H1 (cell line): ENCODE results near the gene PKP3. TPM values are rescaled to one million over a fixed set of nuclear protein-coding genes. Genes with fewer than 3 reads are reported as not detected.

Experiments used
- CTCF ChIA-PET: fragments of 300-600 bp; sonication (Branson Sonifier 250); formaldehyde crosslinking; loops from one replicate; lab custom pipeline; 2021; ENCODE audit not compliant: partially characterized antibody; lab: Charles Lee
- POLR2A ChIA-PET: fragments of 300-600 bp; sonication (Branson Sonifier 250); formaldehyde crosslinking; loops from one replicate; lab custom pipeline; 2021; ENCODE audit warnings: inconsistent platforms; ENCODE audit not compliant: partially characterized antibody; lab: Charles Lee
- DNase-seq, 2 experiments: peaks; one replicate each; pipeline versions ENCODE4 v3.0.0 to v3.0.0-alpha.2; 2010 to 2022; ENCODE audit warnings: low spot score in 2 of 2, low read depth in 1 of 2, mixed read lengths in 1 of 2
- FAIRE-seq: peaks from 2 replicates; lab custom pipeline; 2011; peaks lifted over from hg19 to GRCh38; lab: Jason Lieb, UNC
- H2AFZ ChIP-seq: 2 replicates; pipeline ENCODE4 v1.8.1; 2012; ENCODE audit warnings: low read length, inconsistent platforms
- H2AK5ac ChIP-seq: 2 replicates; pipeline ENCODE4 v1.6.1; 2013; ENCODE audit warnings: low read depth, low read length
- H2BK120ac ChIP-seq: replicated peaks from 2 replicates; pipeline ENCODE3; 2013; ENCODE audit warnings: low read depth, low read length, inconsistent platforms
- H2BK12ac ChIP-seq: 2 replicates; pipeline ENCODE4 v1.6.1; 2013; ENCODE audit warnings: low read depth, low read length
- H2BK15ac ChIP-seq: 2 replicates; pipeline ENCODE4 v1.6.1; 2013; ENCODE audit warnings: low read length
- H2BK20ac ChIP-seq: 2 replicates; pipeline ENCODE4 v1.6.1; 2013; ENCODE audit warnings: low read length
- H2BK5ac ChIP-seq: 2 replicates; pipeline ENCODE4 v1.6.1; 2013; ENCODE audit warnings: low read depth, low read length
- H3K14ac ChIP-seq: 2 replicates; pipeline ENCODE4 v1.6.1; 2013; ENCODE audit warnings: inconsistent platforms; ENCODE audit not compliant: insufficient read length
- H3K18ac ChIP-seq: 2 replicates; pipeline ENCODE4 v1.6.1; 2013; ENCODE audit warnings: low read length; ENCODE audit errors: extremely low read depth
- H3K23ac ChIP-seq: 2 replicates; pipeline ENCODE4 v1.6.1; 2013; ENCODE audit warnings: inconsistent platforms; ENCODE audit not compliant: insufficient read length
- H3K23me2 ChIP-seq: 2 replicates; pipeline ENCODE4 v1.6.1; 2013; ENCODE audit warnings: low read depth, low read length
- H3K27ac ChIP-seq: 2 replicates; pipeline ENCODE4 v1.6.1; 2011; ENCODE audit warnings: low read depth, low read length, inconsistent platforms
- H3K27me3 ChIP-seq, 4 experiments: replicated peaks in 1 of 4; 1 replicate in 1 of 4; 2 replicates in 3 of 4; pipeline versions ENCODE4 v1.6.1 to v1.8.1; 2011 to 2013; ENCODE audit warnings: low read length in 3 of 4, mild to moderate bottlenecking in 3 of 4, inconsistent platforms in 2 of 4, mixed read lengths in 2 of 4, moderate library complexity in 1 of 4; ENCODE audit not compliant: control insufficient read depth in 3 of 4, insufficient read depth in 3 of 4; ENCODE audit errors: extremely low read depth in 1 of 4
- H3K36me3 ChIP-seq, 4 experiments: 2 replicates each; pipeline versions ENCODE4 v1.6.1 to v1.8.1; 2011 to 2013; ENCODE audit warnings: mild to moderate bottlenecking in 4 of 4, low read length in 3 of 4, moderate library complexity in 2 of 4, control low read depth in 1 of 4, inconsistent platforms in 1 of 4; ENCODE audit not compliant: insufficient read depth in 4 of 4, control insufficient read depth in 2 of 4
- H3K4ac ChIP-seq: replicated peaks from 2 replicates; pipeline ENCODE3; 2013; ENCODE audit warnings: low read length, low read depth, mixed read lengths, inconsistent platforms; ENCODE audit not compliant: insufficient read length
- H3K4me1 ChIP-seq, 4 experiments: replicated peaks in 1 of 4; 1 replicate in 1 of 4; 2 replicates in 3 of 4; pipeline versions ENCODE4 v1.6.1 to v1.8.1; 2011 to 2013; ENCODE audit warnings: low read length in 3 of 4, inconsistent platforms in 2 of 4, mixed read lengths in 1 of 4; ENCODE audit not compliant: insufficient read depth in 4 of 4, control insufficient read depth in 3 of 4
- H3K4me2 ChIP-seq, 2 experiments: 2 replicates each; pipeline versions ENCODE4 v1.6.1 to v1.8.1; 2011 to 2013; ENCODE audit warnings: low read depth in 2 of 2, low read length in 2 of 2, control low read depth in 1 of 2, inconsistent platforms in 1 of 2, mild to moderate bottlenecking in 1 of 2; ENCODE audit not compliant: insufficient read depth in 1 of 2
- H3K4me3 ChIP-seq, 4 experiments: fragments of 200-600, 300-600 bp in 1 of 4; sonication (generic), shearing (Covaris generic), sonication (Bioruptor Twin) in 1 of 4; 2 replicates each; pipeline versions ENCODE4 v1.5.1 to v1.8.1; 2011 to 2016; ENCODE audit warnings: low read length in 4 of 4, low read depth in 3 of 4, control low read depth in 2 of 4, inconsistent platforms in 2 of 4, mild to moderate bottlenecking in 2 of 4, mixed read lengths in 1 of 4, moderate library complexity in 1 of 4; ENCODE audit not compliant: insufficient read depth in 2 of 4; ENCODE audit errors: extremely low read depth in 1 of 4
- H3K56ac ChIP-seq: replicated peaks from 2 replicates; pipeline ENCODE3; 2013; ENCODE audit warnings: low read depth, mild to moderate bottlenecking, mixed read lengths, low read length, inconsistent platforms; ENCODE audit not compliant: insufficient read length
- H3K79me1 ChIP-seq: 2 replicates; pipeline ENCODE4 v1.6.1; 2013; ENCODE audit warnings: low read depth, low read length, control low read depth
- H3K79me2 ChIP-seq, 2 experiments: 2 replicates each; pipeline versions ENCODE4 v1.6.1 to v1.8.1; 2012 to 2013; ENCODE audit warnings: low read length in 2 of 2, mild to moderate bottlenecking in 2 of 2, inconsistent platforms in 1 of 2; ENCODE audit not compliant: insufficient read depth in 2 of 2, control insufficient read depth in 1 of 2
- H3K9ac ChIP-seq, 4 experiments: replicated peaks in 1 of 4; 1 replicate in 1 of 4; 2 replicates in 3 of 4; pipeline versions ENCODE4 v1.6.1 to v1.8.1; 2011 to 2013; ENCODE audit warnings: low read depth in 3 of 4, low read length in 3 of 4, control low read depth in 2 of 4, mild to moderate bottlenecking in 2 of 4, moderate library complexity in 2 of 4, inconsistent platforms in 1 of 4; ENCODE audit errors: extremely low read depth in 1 of 4
- H3K9me3 ChIP-seq, 2 experiments: 2 replicates each; pipeline versions ENCODE4 v1.6.1 to v1.8.1; 2012 to 2013; ENCODE audit warnings: mild to moderate bottlenecking in 2 of 2, moderate library complexity in 2 of 2, control low read depth in 1 of 2, inconsistent platforms in 1 of 2, low read depth in 1 of 2, low read length in 1 of 2, mixed read lengths in 1 of 2; ENCODE audit not compliant: insufficient read depth in 2 of 2
- H4K20me1 ChIP-seq, 2 experiments: replicated peaks in 1 of 2; 2 replicates each; pipeline versions ENCODE3 to v1.8.1; 2011 to 2013; ENCODE audit warnings: inconsistent platforms in 2 of 2, low read length in 2 of 2, mild to moderate bottlenecking in 1 of 2; ENCODE audit not compliant: insufficient read depth in 2 of 2, control insufficient read depth in 1 of 2
- H4K5ac ChIP-seq: 2 replicates; pipeline ENCODE4 v1.6.1; 2013; ENCODE audit warnings: low read length, low read depth, mixed read lengths, inconsistent platforms; ENCODE audit not compliant: insufficient read length
- H4K8ac ChIP-seq: 2 replicates; pipeline ENCODE4 v1.8.0; 2013; ENCODE audit warnings: mild to moderate bottlenecking, moderate library complexity, low read length, inconsistent platforms; ENCODE audit not compliant: insufficient read depth; ENCODE audit errors: extremely low read depth
- H4K91ac ChIP-seq: replicated peaks from 2 replicates; pipeline ENCODE3; 2013; ENCODE audit warnings: low read length, mixed read lengths, inconsistent platforms; ENCODE audit not compliant: insufficient read length
- CTBP2 ChIP-seq: IDR thresholded peaks from 2 replicates; pipeline ENCODE4 v1.7.0; 2011; ENCODE audit warnings: borderline replicate concordance, mild to moderate bottlenecking, moderate library complexity, mixed read lengths, low read length; ENCODE audit not compliant: insufficient read depth, insufficient read length
- JUN ChIP-seq: IDR thresholded peaks from 2 replicates; pipeline ENCODE4 v1.6.1; 2011; ENCODE audit warnings: low read depth, mild to moderate bottlenecking, improper control_type of control experiment, low read length
- NANOG ChIP-seq: IDR thresholded peaks from 2 replicates; pipeline ENCODE4 v1.6.1; 2011; ENCODE audit warnings: low read length, low read depth, mild to moderate bottlenecking, inconsistent platforms; ENCODE audit not compliant: insufficient read depth, poor library complexity, severe bottlenecking
- RNF2 ChIP-seq: fragments of 200-900, 300-1000 bp; sonication (generic); IDR thresholded peaks from 2 replicates; pipeline ENCODE4 v1.7.1; 2016; ENCODE audit warnings: borderline replicate concordance, low read depth, mild to moderate bottlenecking, antibody characterized with exemption, low read length; ENCODE audit not compliant: poor library complexity, severe bottlenecking; ENCODE audit errors: missing control alignments
- TCF12 ChIP-seq: IDR thresholded peaks from 2 replicates; pipeline ENCODE4 v1.6.1; 2011; ENCODE audit warnings: low read depth, mild to moderate bottlenecking, low read length
- WGBS, 2 experiments: shearing (Covaris generic) in 1 of 2; methylation state at CpG; one replicate each; pipeline versions ENCODE4 v1.1.6 to v1.1.7; 2013 to 2015; ENCODE audit warnings: low lambda C conversion rate in 2 of 2, mixed read lengths in 2 of 2, inconsistent platforms in 1 of 2, low coverage in 1 of 2, missing lambda C conversion rate in 1 of 2; ENCODE audit not compliant: insufficient replicate concordance in 2 of 2, insufficient coverage in 1 of 2, insufficient read length in 1 of 2; ENCODE audit errors: extremely low coverage in 1 of 2, missing lambda C conversion rate in 1 of 2; 5-methylcytosine and 5-hydroxymethylcytosine counted together
- polyA plus RNA-seq, 7 experiments: library from polyadenylated mRNA; depleted of rRNA in 3 of 7; stranded (reverse) in 5 of 7; unstranded in 2 of 7; fragments of >200 nt in 5 of 7; fragments of 200-250 nt in 2 of 7; gene quantifications; 1 replicate in 5 of 7; 2 replicates in 1 of 7; 4 replicates in 1 of 7; pipeline versions ENCODE4 v1.2.1 to v1.2.3, GENCODE V29; 2011 to 2013; ENCODE audit warnings: missing spikeins in 2 of 7, mixed read lengths in 2 of 7
- total RNA-seq: library from RNA; stranded (reverse); fragmentation: NEBNext Ultra II Directional; extraction: Animal tissue kit (Norgen Biotek cat#: 25700); gene quantifications from 2 replicates; pipeline ENCODE4 v1.2.1, GENCODE V29; 2021
- TF ChIP-seq, protein P1 (sequence below): IDR thresholded peaks from 2 replicates; pipeline ENCODE4 v1.6.1; 2012; ENCODE audit warnings: low read length, inconsistent platforms

The PKP3 gene
- total and polyA plus RNA-seq, 2 of the 8 experiments (the other 6 are each of a cell fraction or from before 2014, with no cell fraction given): 16.7 to 28.7 TPM

DNA sequence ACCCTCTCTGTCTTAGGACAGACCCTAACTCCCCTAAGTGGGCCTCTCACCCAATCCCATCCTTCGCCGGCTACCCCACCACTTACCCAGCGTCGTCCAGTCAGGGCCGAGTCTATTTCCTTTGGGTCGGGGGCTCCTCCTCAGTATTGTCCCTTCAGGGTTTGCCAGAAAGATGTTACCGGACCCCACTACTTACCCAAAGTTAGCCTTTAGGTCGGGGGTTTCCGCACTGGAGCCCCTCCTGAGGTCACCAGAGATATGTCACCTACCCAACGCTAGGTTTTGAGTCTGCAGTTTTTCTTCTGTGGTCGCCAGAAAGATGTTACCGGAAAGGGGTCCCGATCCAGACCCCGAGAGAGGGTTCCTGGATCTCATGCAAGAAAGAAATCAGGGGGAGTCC, 42.6 kb upstream of the PKP3 start:
- no peak for FAIRE-seq
- H3K79me2 ChIP-seq: peaks cover 0 to under 1% of the 10 kb centered on the region in 2 experiments; a peak in 1 of 4 replicates
- H3K36me3 ChIP-seq: peaks cover 0 to 1% (median 0%) of the 10 kb centered on the region in 4 experiments; a peak in 1 of 8 replicates
- H3K23ac ChIP-seq: no peak overlapping the region
- peaks cover 14% of the 10 kb centered on the region for H3K23me2 ChIP-seq
- no peak overlapping the region for H2AK5ac ChIP-seq
- no peak overlapping the region for H2AFZ ChIP-seq
- no peak overlapping the region for H2BK120ac ChIP-seq
- no peak overlapping the region for H3K4ac ChIP-seq
- no peak overlapping the region for H4K8ac ChIP-seq
- H3K27ac ChIP-seq: no peak overlapping the region
- WGBS, 2 experiments: 94% methylated on average over 14 of the region's 14 CpGs; no CpG with 5 or more reads in 1 of the 2 experiments
- H3K27me3 ChIP-seq: no peaks in the 10 kb centered on the region; a peak in 1 of 7 replicates
- no peak overlapping the region for H3K9ac ChIP-seq
- POLR2A ChIA-PET: interaction anchor here (0.9 to 2.1 kb wide), 2 partner anchors 11 to 101 kb away, joined by 3 to 7 read pairs; no protein-coding TSS in a partner anchor
- no peak overlapping the region for H3K18ac ChIP-seq
- CTCF ChIA-PET: interaction anchor here (1.1 to 1.4 kb wide), 2 partner anchors 14 to 46 kb away, joined by 3 to 4 read pairs; no protein-coding TSS in a partner anchor
- no peak overlapping the region for H4K5ac ChIP-seq
- no peak overlapping the region for H3K56ac ChIP-seq
- no peak overlapping the region for H2BK12ac ChIP-seq
- no peak overlapping the region for H2BK5ac ChIP-seq
- H4K91ac ChIP-seq: no peak overlapping the region
- H3K4me2 ChIP-seq: no peak overlapping the region
- H2BK20ac ChIP-seq: no peak overlapping the region
- TF ChIP-seq RNF2 (no peak), TCF12 (no peak), JUN (no peak), CTBP2 (no peak), NANOG (no peak)
- TF ChIP-seq, protein P1, sequence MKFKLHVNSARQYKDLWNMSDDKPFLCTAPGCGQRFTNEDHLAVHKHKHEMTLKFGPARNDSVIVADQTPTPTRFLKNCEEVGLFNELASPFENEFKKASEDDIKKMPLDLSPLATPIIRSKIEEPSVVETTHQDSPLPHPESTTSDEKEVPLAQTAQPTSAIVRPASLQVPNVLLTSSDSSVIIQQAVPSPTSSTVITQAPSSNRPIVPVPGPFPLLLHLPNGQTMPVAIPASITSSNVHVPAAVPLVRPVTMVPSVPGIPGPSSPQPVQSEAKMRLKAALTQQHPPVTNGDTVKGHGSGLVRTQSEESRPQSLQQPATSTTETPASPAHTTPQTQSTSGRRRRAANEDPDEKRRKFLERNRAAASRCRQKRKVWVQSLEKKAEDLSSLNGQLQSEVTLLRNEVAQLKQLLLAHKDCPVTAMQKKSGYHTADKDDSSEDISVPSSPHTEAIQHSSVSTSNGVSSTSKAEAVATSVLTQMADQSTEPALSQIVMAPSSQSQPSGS: no peak
- no peaks in the 10 kb centered on the region for H3K79me1 ChIP-seq
- H3K14ac ChIP-seq: no peak overlapping the region
- peaks cover 0 to 2% of the 10 kb centered on the region in 2 experiments for H4K20me1 ChIP-seq
- no peak for DNase-seq
- H3K4me3 ChIP-seq: no peak overlapping the region
- peaks cover 0 to 1% of the 10 kb centered on the region in 2 experiments; a peak in 1 of 4 replicates for H3K9me3 ChIP-seq
- peaks cover 4 to 11% (median 7%) of the 10 kb centered on the region in 4 experiments for H3K4me1 ChIP-seq
- H2BK15ac ChIP-seq: no peak overlapping the region
